ENCODE results near the gene DYRK3. TPM values are rescaled to one million over a fixed set of nuclear protein-coding genes. Genes with fewer than 3 reads are reported as not detected.

The DYRK3 gene
- total RNA-seq, 1 experiment from 2014 or later = 7.1 TPM

- no peaks in the 10 kb centered on the region for H4K20me1 ChIP-seq (ENCODE audit: insufficient read depth)
- no peak overlapping the region for H3K27ac ChIP-seq (ENCODE audit: low read depth, low read length)
- no peak overlapping the region for H3K4me3 ChIP-seq (replicated peaks in 1 of 2; ENCODE audit: low read depth in 1 of 2, low read length in 2 of 2)
- no peaks in the 10 kb centered on the region for H3K79me2 ChIP-seq (ENCODE audit: insufficient read depth, low read length)
- H2AFZ ChIP-seq (ENCODE audit: low read depth, low read length, poor library complexity, severe bottlenecking) = no peak overlapping the region
- DNase-seq (ENCODE audit: low read depth, low spot score) (no peak), ATAC-seq (no peak)
- H3K9me2 ChIP-seq (ENCODE audit: insufficient read depth) = no peaks in the 10 kb centered on the region
- no peak for TF ChIP-seq SIN3A (IDR thresholded peaks at IDR 0.05; ENCODE audit: low read depth)
- POLR2A ChIA-PET = no interaction called here
- no peaks in the 10 kb centered on the region for H3K9me3 ChIP-seq (ENCODE audit: control insufficient read depth in 1 of 2, insufficient read depth in 1 of 2, low read depth in 1 of 2, low read length in 2 of 2)
- RAD21 ChIA-PET (ENCODE audit: low non-redundant PET in 1 of 2, low total read pairs in 2 of 2, uncharacterized antibody in 2 of 2, unreplicated experiment in 2 of 2) = no interaction called here
- no peak overlapping the region for H3K9ac ChIP-seq (ENCODE audit: low read length)
- no TSS peak for BruUV-seq (replicated peaks)
- CTCF ChIA-PET = interaction anchor here (4.7 to 6.8 kb wide), 3 partner anchors 27 to 50 kb away, joined by 44 to 71 read pairs (median 63); partner anchors contain the start of genes DYRK3 and EIF2D
- H3K36me3 ChIP-seq (ENCODE audit: control insufficient read depth in 1 of 2, insufficient read depth in 2 of 2, low read length in 2 of 2) = no peaks in the 10 kb centered on the region
- no peaks in the 10 kb centered on the region; a peak in 1 of 4 replicates for H3K4me1 ChIP-seq (ENCODE audit: control insufficient read depth in 1 of 2, insufficient read depth in 2 of 2, low read length in 2 of 2)
- no peak overlapping the region for H3K4me2 ChIP-seq (ENCODE audit: low read length)
- H3K27me3 ChIP-seq (ENCODE audit: insufficient read depth, low read length) = peaks cover 18% of the 10 kb centered on the region; the same call in 1 of the 2 replicates
- intact Hi-C loops (cut with micrococcal nuclease) = no loop called here
Observed at GRCh38 chr1:206661161-206661820, 26.0 kb downstream of the DYRK3 start.

GRCh38 chr1:206662396-206663092 lies 27.2 kb downstream of the DYRK3 start:
- no peak overlapping the region for H3K9ac ChIP-seq (ENCODE audit: low read length)
- no peak overlapping the region for H3K4me2 ChIP-seq (ENCODE audit: low read length)
- BruUV-seq (replicated peaks) = no TSS peak
- ChIA-PET RAD21 (ENCODE audit: low non-redundant PET in 1 of 2, low total read pairs in 2 of 2, uncharacterized antibody in 2 of 2, unreplicated experiment in 2 of 2) (interaction anchor here in 1 of 2 experiments (2.4 kb wide), 1 partner anchor 27 kb away, joined by 9 read pairs; the partner anchor contains the start of gene DYRK3), POLR2A (no interaction called here), CTCF (interaction anchor here (1.0 to 6.8 kb wide), 11 partner anchors 11 to 250 kb away, joined by 4 to 71 read pairs (median 16); partner anchors contain the start of genes DYRK3 and EIF2D)
- no peaks in the 10 kb centered on the region for H3K9me3 ChIP-seq (ENCODE audit: control insufficient read depth in 1 of 2, insufficient read depth in 1 of 2, low read depth in 1 of 2, low read length in 2 of 2)
- no peak overlapping the region for H3K27ac ChIP-seq (ENCODE audit: low read depth, low read length)
- H3K79me2 ChIP-seq (ENCODE audit: insufficient read depth, low read length) = no peaks in the 10 kb centered on the region
- H3K36me3 ChIP-seq (ENCODE audit: control insufficient read depth in 1 of 2, insufficient read depth in 2 of 2, low read length in 2 of 2) = no peaks in the 10 kb centered on the region
- peaks cover 18% of the 10 kb centered on the region; the same call in 1 of the 2 replicates for H3K27me3 ChIP-seq (ENCODE audit: insufficient read depth, low read length)
- no peak for ATAC-seq
- no peaks in the 10 kb centered on the region for H3K9me2 ChIP-seq (ENCODE audit: insufficient read depth)
- H4K20me1 ChIP-seq (ENCODE audit: insufficient read depth) = no peaks in the 10 kb centered on the region
- intact Hi-C loops (cut with micrococcal nuclease) = no loop called here
- no peaks in the 10 kb centered on the region; a peak in 1 of 4 replicates for H3K4me1 ChIP-seq (ENCODE audit: control insufficient read depth in 1 of 2, insufficient read depth in 2 of 2, low read length in 2 of 2)
- DNase-seq (ENCODE audit: low read depth, low spot score) = no peak
- no peak overlapping the region for H3K4me3 ChIP-seq (replicated peaks in 1 of 2; ENCODE audit: low read depth in 1 of 2, low read length in 2 of 2)
- H2AFZ ChIP-seq (ENCODE audit: low read depth, low read length, poor library complexity, severe bottlenecking) = no peak overlapping the region
- TF ChIP-seq ZNF274 (IDR thresholded peaks at IDR 0.05; ENCODE audit: low read depth, low read length) (no peak), ELF1 (IDR thresholded peaks at IDR 0.05; ENCODE audit: borderline replicate concordance, low read depth) (no peak), YY1 (IDR thresholded peaks at IDR 0.05; ENCODE audit: extremely low read depth, insufficient replicate concordance, low read depth, low read length) (no peak), CBX3 (IDR thresholded peaks at IDR 0.05; ENCODE audit: low read depth) (no peak), POLR2AphosphoS5 (IDR thresholded peaks at IDR 0.05; ENCODE audit: low read depth, low read length) (no peak), ZBTB33 (IDR thresholded peaks at IDR 0.05; ENCODE audit: extremely low read depth, insufficient replicate concordance, low read length) (no peak), EGR1 (IDR thresholded peaks at IDR 0.05; ENCODE audit: low read depth) (no peak), SIN3A (IDR thresholded peaks at IDR 0.05; ENCODE audit: low read depth) (no peak), SP1 (IDR thresholded peaks at IDR 0.05; ENCODE audit: low read depth) (no peak), TCF7L2 (IDR thresholded peaks at IDR 0.05; ENCODE audit: borderline replicate concordance, extremely low read depth, insufficient read depth, insufficient read length) (no peak), REST (IDR thresholded peaks at IDR 0.05; ENCODE audit: low read depth) (no peak)

Data from HCT116 (cell line).